ENCODE data around the gene TRA2A.

TRA2A gene

GRCh38 chr7:23531794-23532489 lies at the start of gene TRA2A:
TSS of gene TRA2A (minus strand) at chr7:23531981. CDS start at chr7:23531824, 157 bp downstream.
- peak; percentile 89 for DNase-seq (ENCODE audit: insufficient read length, low spot score)
- FAIRE-seq, result no peak
- no peak for TF ChIP-seq CTCF (IDR thresholded peaks at IDR 0.05; ENCODE audit: insufficient read depth, missing control alignments)

GRCh38 chr7:23570592-23571200 lies 38.9 kb upstream of the TRA2A start:
- TF ChIP-seq CTCF (IDR thresholded peaks at IDR 0.05; ENCODE audit: insufficient read depth, missing control alignments), result peak; percentile 90
- no peak for FAIRE-seq
- peak; percentile 39 for DNase-seq (ENCODE audit: insufficient read length, low spot score)

GRCh38 chr7:23558303-23558702 lies 26.5 kb upstream of the TRA2A start:
- FAIRE-seq (no peak), DNase-seq (ENCODE audit: insufficient read length, low spot score) (no peak)
- TF ChIP-seq CTCF (IDR thresholded peaks at IDR 0.05; ENCODE audit: insufficient read depth, missing control alignments), result no peak

- no peak for TF ChIP-seq CTCF (IDR thresholded peaks at IDR 0.05; ENCODE audit: insufficient read depth, missing control alignments)
- DNase-seq (ENCODE audit: insufficient read length, low spot score), result no peak
- FAIRE-seq, result no peak
These were observed 15.9 kb upstream of the TRA2A start for GRCh38 chr7:23547662-23548061.

GRCh38 chr7:23546897-23547572 lies 15.3 kb upstream of the TRA2A start:
- DNase-seq (ENCODE audit: insufficient read length, low spot score), result peak; percentile 26
- peak; percentile 97 for TF ChIP-seq CTCF (IDR thresholded peaks at IDR 0.05; ENCODE audit: insufficient read depth, missing control alignments)
- no peak for FAIRE-seq

GRCh38 chr7:23545493-23545892 lies 13.7 kb upstream of the TRA2A start:
- DNase-seq (ENCODE audit: insufficient read length, low spot score) (no peak), FAIRE-seq (no peak)
- TF ChIP-seq CTCF (IDR thresholded peaks at IDR 0.05; ENCODE audit: insufficient read depth, missing control alignments), result no peak

All from D721Med (cell line).